Mammary epithelial cell (primary cell): ENCODE results near the gene KCNMA1.

ENCODE experiments used
- EZH2 ChIP-seq: IDR thresholded peaks from 2 replicates; pipeline ENCODE4 v1.6.1; 2012; ENCODE audit warnings: low read length, inconsistent platforms, borderline replicate concordance
- TF ChIP-seq, protein P1 (sequence below), 2 donors: IDR thresholded peaks in 1 of 2; conservative IDR thresholded peaks in 1 of 2; 2 replicates each; pipeline ENCODE4 v1.5.1; 2011 to 2012; ENCODE audit warnings: inconsistent platforms in 2 of 2, low read length in 2 of 2, mild to moderate bottlenecking in 2 of 2, control low read depth in 1 of 2, low read depth in 1 of 2; ENCODE audit not compliant: insufficient read depth in 1 of 2; ENCODE audit errors: extremely low read depth in 1 of 2

GRCh38 chr10:77532068-77532467 is 105.5 kb downstream of the KCNMA1 start:
- no peak for TF ChIP-seq EZH2
- TF ChIP-seq, protein P1, sequence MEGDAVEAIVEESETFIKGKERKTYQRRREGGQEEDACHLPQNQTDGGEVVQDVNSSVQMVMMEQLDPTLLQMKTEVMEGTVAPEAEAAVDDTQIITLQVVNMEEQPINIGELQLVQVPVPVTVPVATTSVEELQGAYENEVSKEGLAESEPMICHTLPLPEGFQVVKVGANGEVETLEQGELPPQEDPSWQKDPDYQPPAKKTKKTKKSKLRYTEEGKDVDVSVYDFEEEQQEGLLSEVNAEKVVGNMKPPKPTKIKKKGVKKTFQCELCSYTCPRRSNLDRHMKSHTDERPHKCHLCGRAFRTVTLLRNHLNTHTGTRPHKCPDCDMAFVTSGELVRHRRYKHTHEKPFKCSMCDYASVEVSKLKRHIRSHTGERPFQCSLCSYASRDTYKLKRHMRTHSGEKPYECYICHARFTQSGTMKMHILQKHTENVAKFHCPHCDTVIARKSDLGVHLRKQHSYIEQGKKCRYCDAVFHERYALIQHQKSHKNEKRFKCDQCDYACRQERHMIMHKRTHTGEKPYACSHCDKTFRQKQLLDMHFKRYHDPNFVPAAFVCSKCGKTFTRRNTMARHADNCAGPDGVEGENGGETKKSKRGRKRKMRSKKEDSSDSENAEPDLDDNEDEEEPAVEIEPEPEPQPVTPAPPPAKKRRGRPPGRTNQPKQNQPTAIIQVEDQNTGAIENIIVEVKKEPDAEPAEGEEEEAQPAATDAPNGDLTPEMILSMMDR (conservative IDR thresholded peaks at IDR 0.05 in 1 of 2, IDR thresholded peaks at IDR 0.05 in 1 of 2; ENCODE audit: extremely low read depth in 1 of 2, insufficient read depth in 1 of 2, low read depth in 1 of 2, low read length in 2 of 2): no peak
